WTC11 (cell line): ENCODE data around the gene ACSL1. TPM values are rescaled to one million over a fixed set of nuclear protein-coding genes. Genes with fewer than 3 reads are reported as not detected.

Experiments used
- ATAC-seq: fragments of 200-7000 bp; cut with Tn5 transposase; 2 replicates; pipeline ENCODE4 v1.10.0; 2021; ENCODE audit warnings: mild to moderate bottlenecking, moderate library complexity
- CTCF ChIA-PET: fragments of 300-600 bp; sonication (Branson Sonifier 250); formaldehyde crosslinking; loops from one replicate; lab custom pipeline; 2021; ENCODE audit warnings: antibody characterized with exemption; lab: Charles Lee
- POLR2A ChIA-PET: fragments of 350-600 bp; sonication (Branson Sonifier 250); formaldehyde crosslinking; loops from one replicate; lab custom pipeline; 2021; ENCODE audit warnings: antibody characterized with exemption; lab: Charles Lee
- DNase-seq: peaks from one replicate; pipeline ENCODE4 v3.0.0; 2021; ENCODE audit warnings: low spot score
- H3K27ac Mint-ChIP-seq: 2 replicates; pipeline ENCODE4 v1.8.0; 2021; ENCODE audit warnings: mixed read lengths
- H3K27me3 Mint-ChIP-seq: 2 replicates; pipeline ENCODE4 v1.8.0; 2021; ENCODE audit warnings: low read depth, mild to moderate bottlenecking, moderate library complexity, mixed read lengths
- H3K36me3 Mint-ChIP-seq: 2 replicates; pipeline ENCODE4 v1.8.0; 2021; ENCODE audit warnings: mixed read lengths
- H3K4me1 Mint-ChIP-seq: 2 replicates; pipeline ENCODE4 v1.8.0; 2022; ENCODE audit warnings: mixed read lengths
- H3K4me3 Mint-ChIP-seq: 2 replicates; pipeline ENCODE4 v1.8.0; 2021; ENCODE audit warnings: mild to moderate bottlenecking, moderate library complexity, mixed read lengths
- H3K9me3 Mint-ChIP-seq: 2 replicates; pipeline ENCODE4 v1.8.0; 2021; ENCODE audit warnings: mixed read lengths
- CBFB ChIP-seq: sonication (generic); formaldehyde crosslinking; IDR thresholded peaks from 2 replicates; pipeline ENCODE4 v1.8.1; 2022; ENCODE audit warnings: mild to moderate bottlenecking, low read depth, missing genetic modification reagents
- E2F4 ChIP-seq: sonication (generic); formaldehyde crosslinking; IDR thresholded peaks from 2 replicates; pipeline ENCODE4 v1.8.1; 2022; ENCODE audit warnings: low read depth, mild to moderate bottlenecking, moderate library complexity, missing genetic modification reagents, borderline replicate concordance
- ESRRA ChIP-seq: sonication (generic); formaldehyde crosslinking; IDR thresholded peaks from 2 replicates; pipeline ENCODE4 v1.8.1; 2022; ENCODE audit warnings: mild to moderate bottlenecking, missing genetic modification reagents, borderline replicate concordance
- FOXP4 ChIP-seq: sonication (generic); formaldehyde crosslinking; IDR thresholded peaks from 2 replicates; pipeline ENCODE4 v1.8.0; 2022; ENCODE audit warnings: mild to moderate bottlenecking, missing genetic modification reagents
- GTF2I ChIP-seq: fragments of 250-450 bp; sonication (Bioruptor Pico); conservative IDR thresholded peaks from 2 replicates; pipeline ENCODE4 v1.4.0; 2021; ENCODE audit warnings: mild to moderate bottlenecking
- HMGA2 ChIP-seq: fragments of 250-450 bp; sonication (Bioruptor Pico); IDR thresholded peaks from 2 replicates; pipeline ENCODE4 v1.4.0; 2021; ENCODE audit warnings: mild to moderate bottlenecking, moderate library complexity
- MYBL2 ChIP-seq: sonication (generic); formaldehyde crosslinking; IDR thresholded peaks from 2 replicates; pipeline ENCODE4 v1.8.1; 2023; ENCODE audit warnings: mild to moderate bottlenecking, moderate library complexity, missing genetic modification reagents
- PRDM15 ChIP-seq: sonication (generic); formaldehyde crosslinking; IDR thresholded peaks from 2 replicates; pipeline ENCODE4 v1.8.0; 2022; ENCODE audit warnings: missing genetic modification reagents
- SMAD3 ChIP-seq: sonication (generic); formaldehyde crosslinking; IDR thresholded peaks from 2 replicates; pipeline ENCODE4 v1.8.0; 2022; ENCODE audit warnings: missing genetic modification reagents, mild to moderate bottlenecking, borderline replicate concordance
- SMAD4 ChIP-seq: sonication (generic); formaldehyde crosslinking; IDR thresholded peaks from 2 replicates; pipeline ENCODE4 v1.8.0; 2022; ENCODE audit warnings: mild to moderate bottlenecking, missing genetic modification reagents
- SP1 ChIP-seq: sonication (generic); formaldehyde crosslinking; conservative IDR thresholded peaks from 2 replicates; pipeline ENCODE4 v1.8.1; 2022; ENCODE audit warnings: missing genetic modification reagents
- TEAD1 ChIP-seq: sonication (generic); formaldehyde crosslinking; IDR thresholded peaks from 2 replicates; pipeline ENCODE4 v1.8.0; 2022; ENCODE audit warnings: mild to moderate bottlenecking, missing genetic modification reagents
- ZMAT4 ChIP-seq: fragments of 250-450 bp; sonication (Bioruptor Pico); IDR thresholded peaks from 2 replicates; pipeline ENCODE4 v1.9.0; 2021; ENCODE audit warnings: mild to moderate bottlenecking
- ZNF416 ChIP-seq: fragments of 250-450 bp; sonication (Bioruptor Pico); IDR thresholded peaks from 2 replicates; pipeline ENCODE4 v1.9.0; 2021; ENCODE audit warnings: mild to moderate bottlenecking, inconsistent platforms
- ZNF512 ChIP-seq: sonication (generic); formaldehyde crosslinking; IDR thresholded peaks from 2 replicates; pipeline ENCODE4 v1.8.1; 2022; ENCODE audit warnings: missing genetic modification reagents, borderline replicate concordance
- total RNA-seq: library from RNA; stranded (reverse); gene quantifications from 3 replicates; pipeline ENCODE4 v1.2.3, GENCODE V29; 2021
- TF ChIP-seq, protein P1 (sequence below): sonication (generic); formaldehyde crosslinking; IDR thresholded peaks from 2 replicates; pipeline ENCODE4 v1.8.1; 2023; ENCODE audit warnings: mild to moderate bottlenecking, moderate library complexity, missing genetic modification reagents
- TF ChIP-seq, protein P2 (sequence below): sonication (generic); formaldehyde crosslinking; IDR thresholded peaks from 2 replicates; pipeline ENCODE4 v1.8.0; 2023; ENCODE audit warnings: missing genetic modification reagents
- TF ChIP-seq, protein P3 (sequence below): sonication (generic); formaldehyde crosslinking; IDR thresholded peaks from 2 replicates; pipeline ENCODE4 v1.8.0; 2022; ENCODE audit warnings: mild to moderate bottlenecking, missing genetic modification reagents
- TF ChIP-seq, protein P4 (sequence below): sonication (generic); formaldehyde crosslinking; IDR thresholded peaks from 2 replicates; pipeline ENCODE4 v1.8.1; 2022; ENCODE audit warnings: mild to moderate bottlenecking, moderate library complexity, missing genetic modification reagents

Gene ACSL1
- total RNA-seq, 1 experiment from 2014 or later, result 6.6 TPM

- TF ChIP-seq ZNF512 (CRISPR knock-in tag) (no peak), E2F4 (CRISPR knock-in tag) (no peak), ZMAT4 (no peak), ZNF416 (CRISPR knock-in tag) (no peak), SP1 (CRISPR knock-in tag) (no peak)
Observed at GRCh38 chr4:184734758-184735157, 91.0 kb downstream of the ACSL1 start (continued).

DNA sequence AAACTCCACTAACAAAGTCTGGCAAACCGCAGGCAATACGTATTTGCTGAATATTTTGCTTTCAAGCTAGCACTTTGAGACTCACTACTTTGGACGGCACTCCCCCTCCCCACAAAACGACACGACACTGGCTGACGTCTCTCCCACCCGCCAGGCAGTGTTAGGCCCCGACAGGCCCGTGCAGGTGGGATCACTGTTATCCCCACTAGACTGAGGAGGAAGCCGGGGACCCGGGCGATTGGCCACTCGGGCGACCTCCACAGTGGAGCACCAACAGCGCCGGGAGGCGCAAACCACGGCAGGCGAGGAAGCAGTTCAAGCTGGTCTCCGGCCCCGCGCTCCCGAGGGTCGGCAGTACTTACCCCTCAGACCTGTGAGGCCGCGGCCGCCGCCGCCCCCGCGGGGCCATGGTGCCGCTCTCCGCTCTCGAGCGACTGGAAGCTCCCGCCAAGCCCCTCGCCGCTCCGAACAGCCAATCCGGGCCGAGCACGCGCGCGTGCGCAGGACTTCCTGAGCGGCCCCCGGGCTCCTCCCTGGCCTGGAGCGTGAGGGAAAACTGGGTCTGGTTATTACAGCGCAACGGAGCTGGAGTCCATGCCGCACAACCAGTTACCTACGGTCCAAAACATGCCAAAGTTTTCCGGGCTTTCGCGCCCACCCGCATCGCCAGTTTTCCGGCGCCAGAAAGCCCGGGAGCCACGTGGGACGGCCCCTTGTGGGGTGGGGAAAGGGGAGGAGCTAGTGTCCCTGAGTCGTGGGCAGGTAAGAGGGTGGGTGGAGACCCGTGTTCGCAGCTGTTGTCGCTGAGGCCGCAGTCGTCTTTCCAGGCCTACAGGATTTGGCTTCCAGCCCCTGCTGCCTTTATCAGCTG lies 91.9 kb downstream of the ACSL1 start, which contains the start of gene CENPU:
Gene CENPU, minus strand, starts transcription at position 443 of the 871 bp plus-strand sequence. Its CDS starts 34 bp downstream, at position 409.
- peak within 1 kb of the TSS; percentile 92 for H3K27ac Mint-ChIP-seq
- H3K4me1 Mint-ChIP-seq, result peaks cover 36% of the 10 kb centered on the region
- peaks cover 4% of the 10 kb centered on the region; the same call in 1 of the 2 replicates for H3K9me3 Mint-ChIP-seq
- CTCF ChIA-PET, result interaction anchor here (0.6 to 2.2 kb wide), 13 partner anchors 12 to 470 kb away, joined by 3 to 20 read pairs (median 7); partner anchors contain the start of genes CASP3, HELT, PRIMPOL and SLC25A4
- POLR2A ChIA-PET, result interaction anchor here (0.5 to 2.2 kb wide), 12 partner anchors 12 to 1897 kb away, joined by 3 to 16 read pairs (median 4); partner anchors contain the start of genes CASP3, IRF2 and PRIMPOL
- DNase-seq (peak; percentile 97), ATAC-seq (peak; percentile 95)
- H3K27me3 Mint-ChIP-seq, result peaks cover 8% of the 10 kb centered on the region
- peak within 1 kb of the TSS; percentile 91 for H3K4me3 Mint-ChIP-seq
- peaks cover 18% of the 10 kb centered on the region for H3K36me3 Mint-ChIP-seq
- TF ChIP-seq E2F4 (CRISPR knock-in tag), result peak; percentile 94
- TF ChIP-seq GTF2I (CRISPR knock-in tag), result no peak
- TF ChIP-seq, protein P1, sequence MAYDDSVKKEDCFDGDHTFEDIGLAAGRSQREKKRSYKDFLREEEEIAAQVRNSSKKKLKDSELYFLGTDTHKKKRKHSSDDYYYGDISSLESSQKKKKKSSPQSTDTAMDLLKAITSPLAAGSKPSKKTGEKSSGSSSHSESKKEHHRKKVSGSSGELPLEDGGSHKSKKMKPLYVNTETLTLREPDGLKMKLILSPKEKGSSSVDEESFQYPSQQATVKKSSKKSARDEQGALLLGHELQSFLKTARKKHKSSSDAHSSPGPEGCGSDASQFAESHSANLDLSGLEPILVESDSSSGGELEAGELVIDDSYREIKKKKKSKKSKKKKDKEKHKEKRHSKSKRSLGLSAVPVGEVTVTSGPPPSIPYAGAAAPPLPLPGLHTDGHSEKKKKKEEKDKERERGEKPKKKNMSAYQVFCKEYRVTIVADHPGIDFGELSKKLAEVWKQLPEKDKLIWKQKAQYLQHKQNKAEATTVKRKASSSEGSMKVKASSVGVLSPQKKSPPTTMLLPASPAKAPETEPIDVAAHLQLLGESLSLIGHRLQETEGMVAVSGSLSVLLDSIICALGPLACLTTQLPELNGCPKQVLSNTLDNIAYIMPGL, result peak; percentile 54; the same call in 1 of the 2 replicates
- TF ChIP-seq MYBL2 (CRISPR knock-in tag), result peak; percentile 86
- peak; percentile 84 for TF ChIP-seq SMAD3 (CRISPR knock-in tag)
- no peak; the same call in 1 of the 2 replicates for TF ChIP-seq HMGA2 (CRISPR knock-in tag)
- TF ChIP-seq, protein P2, sequence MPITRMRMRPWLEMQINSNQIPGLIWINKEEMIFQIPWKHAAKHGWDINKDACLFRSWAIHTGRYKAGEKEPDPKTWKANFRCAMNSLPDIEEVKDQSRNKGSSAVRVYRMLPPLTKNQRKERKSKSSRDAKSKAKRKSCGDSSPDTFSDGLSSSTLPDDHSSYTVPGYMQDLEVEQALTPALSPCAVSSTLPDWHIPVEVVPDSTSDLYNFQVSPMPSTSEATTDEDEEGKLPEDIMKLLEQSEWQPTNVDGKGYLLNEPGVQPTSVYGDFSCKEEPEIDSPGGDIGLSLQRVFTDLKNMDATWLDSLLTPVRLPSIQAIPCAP, result 0 out of 2 replicates have a peak, but pooled peaks have one; percentile 19
- TF ChIP-seq, protein P3, sequence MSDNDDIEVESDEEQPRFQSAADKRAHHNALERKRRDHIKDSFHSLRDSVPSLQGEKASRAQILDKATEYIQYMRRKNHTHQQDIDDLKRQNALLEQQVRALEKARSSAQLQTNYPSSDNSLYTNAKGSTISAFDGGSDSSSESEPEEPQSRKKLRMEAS (CRISPR knock-in tag), result peak; percentile 96
- TF ChIP-seq, protein P4, sequence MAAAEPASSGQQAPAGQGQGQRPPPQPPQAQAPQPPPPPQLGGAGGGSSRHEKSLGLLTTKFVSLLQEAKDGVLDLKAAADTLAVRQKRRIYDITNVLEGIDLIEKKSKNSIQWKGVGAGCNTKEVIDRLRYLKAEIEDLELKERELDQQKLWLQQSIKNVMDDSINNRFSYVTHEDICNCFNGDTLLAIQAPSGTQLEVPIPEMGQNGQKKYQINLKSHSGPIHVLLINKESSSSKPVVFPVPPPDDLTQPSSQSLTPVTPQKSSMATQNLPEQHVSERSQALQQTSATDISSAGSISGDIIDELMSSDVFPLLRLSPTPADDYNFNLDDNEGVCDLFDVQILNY, result peak; percentile 91
- TF ChIP-seq FOXP4 (CRISPR knock-in tag), result peak; percentile 95
- peak; percentile 94 for TF ChIP-seq CBFB (CRISPR knock-in tag)
- TF ChIP-seq ESRRA (CRISPR knock-in tag), result peak; percentile 87; the same call in 1 of the 2 replicates
- TF ChIP-seq TEAD1 (CRISPR knock-in tag), result peak; percentile 98
- TF ChIP-seq SMAD4 (CRISPR knock-in tag), result no peak
- peak; percentile 100 for TF ChIP-seq PRDM15 (CRISPR knock-in tag)
